HepG2 (cell line): ENCODE data around the gene C11orf86. TPM values are rescaled to one million over a fixed set of nuclear protein-coding genes. Genes with fewer than 3 reads are reported as not detected.

Source experiments
- FIP1L1 ChIP-seq: fragments of 200-400 bp; formaldehyde crosslinking; IDR thresholded peaks from 2 replicates; pipeline ENCODE4 v1.6.1; 2018; ENCODE audit warnings: low read depth, mild to moderate bottlenecking, low read length, moderate library complexity, borderline replicate concordance; ENCODE audit not compliant: insufficient read depth
- FOSL2 ChIP-seq: sonication (generic); formaldehyde crosslinking; IDR thresholded peaks from 2 replicates; pipeline ENCODE4 v1.4.0; 2020; ENCODE audit warnings: missing genetic modification reagents
- NCOR1 ChIP-seq: fragments of 200-600 bp; sonication (generic); IDR thresholded peaks from 2 replicates; pipeline ENCODE4 v1.7.0; 2017; ENCODE audit warnings: antibody characterized with exemption, low read length, borderline replicate concordance
- SAP130 ChIP-seq: IDR thresholded peaks from 2 replicates; pipeline ENCODE4 v1.6.1; 2016; ENCODE audit warnings: low read depth
- SP4 ChIP-seq: sonication (generic); formaldehyde crosslinking; IDR thresholded peaks from 2 replicates; pipeline ENCODE4 v1.8.1; 2023; ENCODE audit warnings: mild to moderate bottlenecking, missing genetic modification reagents
- SRSF4 ChIP-seq: fragments of 200-400 bp; formaldehyde crosslinking; IDR thresholded peaks from one replicate; pipeline ENCODE4 v1.6.1; 2018; ENCODE audit warnings: mild to moderate bottlenecking, low read depth, low read length, moderate library complexity; ENCODE audit not compliant: poor library complexity, severe bottlenecking
- TEAD2 ChIP-seq: sonication (generic); formaldehyde crosslinking; IDR thresholded peaks from 2 replicates; pipeline ENCODE4 v1.9.0; 2021; ENCODE audit warnings: missing genetic modification reagents
- ZC3H13 ChIP-seq: sonication (generic); formaldehyde crosslinking; IDR thresholded peaks from 2 replicates; pipeline ENCODE4 v1.8.1; 2023; ENCODE audit warnings: mild to moderate bottlenecking, missing genetic modification reagents, moderate library complexity
- ZNF274 ChIP-seq: sonication (generic); formaldehyde crosslinking; IDR thresholded peaks from 2 replicates; pipeline ENCODE4 v1.5.1; 2020; ENCODE audit warnings: mild to moderate bottlenecking, missing genetic modification reagents
- ZNF329 ChIP-seq: sonication (generic); formaldehyde crosslinking; IDR thresholded peaks from 2 replicates; pipeline ENCODE4 v1.9.0; 2021; ENCODE audit warnings: low read depth, mild to moderate bottlenecking, missing genetic modification reagents
- ZNF343 ChIP-seq: sonication (generic); formaldehyde crosslinking; IDR thresholded peaks from 2 replicates; pipeline ENCODE4 v1.4.0; 2020; ENCODE audit warnings: mild to moderate bottlenecking, missing genetic modification reagents
- ZNF619 ChIP-seq: sonication (generic); formaldehyde crosslinking; IDR thresholded peaks from 2 replicates; pipeline ENCODE4 v1.4.0; 2020; ENCODE audit warnings: mild to moderate bottlenecking, missing genetic modification reagents
- polyA plus RNA-seq, 8 experiments: library from polyadenylated mRNA; depleted of rRNA in 3 of 8; stranded (reverse) in 7 of 8; unstranded in 1 of 8; fragments of >200 nt; fragmentation: Illumina TruSeq in 4 of 8; extraction: Trizol in 4 of 8; gene quantifications; 2 replicates each; pipeline versions ENCODE4 v1.2.1 to v1.2.3, GENCODE V29; 2011 to 2016; ENCODE audit warnings: low read depth in 4 of 8, missing spikeins in 1 of 8, mixed read lengths in 1 of 8; ENCODE audit not compliant: insufficient read depth in 1 of 8
- total RNA-seq, 5 experiments: library from RNA; depleted of rRNA; stranded (reverse); fragments of >200 nt; fragmentation: Illumina TruSeq; extraction: Trizol; gene quantifications; 2 replicates each; pipeline ENCODE4 v1.2.3, GENCODE V29; 2016; ENCODE audit warnings: low read depth in 1 of 5
- TF ChIP-seq, protein P1 (sequence below), 2 experiments: sonication (generic) in 1 of 2; formaldehyde crosslinking in 1 of 2; IDR thresholded peaks; 2 replicates each; pipeline versions ENCODE4 v1.6.1 to v1.9.0; 2014 to 2022; ENCODE audit warnings: antibody characterized with exemption in 1 of 2, borderline replicate concordance in 1 of 2, inconsistent platforms in 1 of 2, low read depth in 1 of 2, missing genetic modification reagents in 1 of 2
- TF ChIP-seq, protein P2 (sequence below): sonication (generic); formaldehyde crosslinking; IDR thresholded peaks from 2 replicates; pipeline ENCODE4 v1.5.1; 2020; ENCODE audit warnings: mild to moderate bottlenecking, missing genetic modification reagents, borderline replicate concordance
- TF ChIP-seq, protein P3 (sequence below): sonication (generic); formaldehyde crosslinking; IDR thresholded peaks from 2 replicates; pipeline ENCODE4 v1.4.0; 2020; ENCODE audit warnings: missing genetic modification reagents, borderline replicate concordance

Gene C11orf86
- total and polyA plus RNA-seq, 2 of the 13 experiments (the other 11 are each of a cell fraction or from before 2014, with no cell fraction given) = 0.11 to 0.18 TPM

DNA sequence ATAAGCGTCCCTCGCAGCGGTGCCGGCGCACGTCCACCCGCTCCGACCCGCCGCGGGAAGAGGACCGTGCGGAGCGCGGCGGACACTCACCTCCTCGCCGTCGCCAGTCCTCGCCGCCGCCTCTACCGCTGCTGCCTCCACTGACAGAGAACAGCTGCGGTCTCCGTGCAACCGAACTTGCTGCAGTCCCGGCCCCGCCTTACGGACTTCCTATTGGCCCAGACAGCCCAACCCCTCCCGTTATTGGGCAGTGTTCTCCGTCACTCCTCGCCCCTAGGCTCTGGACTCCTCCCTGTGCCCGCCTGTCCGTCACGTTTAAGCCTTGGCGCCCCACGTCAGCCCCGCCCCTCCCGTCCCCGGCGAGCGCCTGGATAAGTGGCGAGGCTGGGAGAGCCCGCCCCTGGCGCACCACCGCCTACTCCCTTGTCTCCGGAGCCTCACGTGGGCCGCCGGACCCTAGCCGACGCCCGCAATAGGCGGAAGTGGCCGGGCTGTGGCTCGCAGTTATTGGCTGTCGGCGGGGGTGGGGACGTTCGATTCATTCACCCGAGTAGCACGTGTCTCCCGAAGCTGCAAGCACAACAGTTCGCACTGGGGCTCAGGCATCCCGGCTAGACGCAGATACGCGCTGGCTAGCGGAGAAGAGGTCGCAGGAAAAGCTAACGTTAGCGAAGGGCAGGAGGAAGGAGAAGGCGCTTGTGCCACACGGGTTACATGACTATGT, 16.7 kb upstream of the C11orf86 start, which contains the start of gene PC (continued):
- TF ChIP-seq, protein P1, sequence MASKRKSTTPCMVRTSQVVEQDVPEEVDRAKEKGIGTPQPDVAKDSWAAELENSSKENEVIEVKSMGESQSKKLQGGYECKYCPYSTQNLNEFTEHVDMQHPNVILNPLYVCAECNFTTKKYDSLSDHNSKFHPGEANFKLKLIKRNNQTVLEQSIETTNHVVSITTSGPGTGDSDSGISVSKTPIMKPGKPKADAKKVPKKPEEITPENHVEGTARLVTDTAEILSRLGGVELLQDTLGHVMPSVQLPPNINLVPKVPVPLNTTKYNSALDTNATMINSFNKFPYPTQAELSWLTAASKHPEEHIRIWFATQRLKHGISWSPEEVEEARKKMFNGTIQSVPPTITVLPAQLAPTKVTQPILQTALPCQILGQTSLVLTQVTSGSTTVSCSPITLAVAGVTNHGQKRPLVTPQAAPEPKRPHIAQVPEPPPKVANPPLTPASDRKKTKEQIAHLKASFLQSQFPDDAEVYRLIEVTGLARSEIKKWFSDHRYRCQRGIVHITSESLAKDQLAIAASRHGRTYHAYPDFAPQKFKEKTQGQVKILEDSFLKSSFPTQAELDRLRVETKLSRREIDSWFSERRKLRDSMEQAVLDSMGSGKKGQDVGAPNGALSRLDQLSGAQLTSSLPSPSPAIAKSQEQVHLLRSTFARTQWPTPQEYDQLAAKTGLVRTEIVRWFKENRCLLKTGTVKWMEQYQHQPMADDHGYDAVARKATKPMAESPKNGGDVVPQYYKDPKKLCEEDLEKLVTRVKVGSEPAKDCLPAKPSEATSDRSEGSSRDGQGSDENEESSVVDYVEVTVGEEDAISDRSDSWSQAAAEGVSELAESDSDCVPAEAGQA (IDR thresholded peaks at IDR 0.05; ENCODE audit: low read depth) = no peak
- TF ChIP-seq, protein P1 (CRISPR knock-in tag; IDR thresholded peaks at IDR 0.05; ENCODE audit: borderline replicate concordance) = 0 out of 2 replicates have a peak, but pooled peaks have one; percentile 39
- TF ChIP-seq ZNF274 (CRISPR knock-in tag) (peak; percentile 93), ZNF619 (CRISPR knock-in tag) (no peak), ZNF329 (CRISPR knock-in tag) (0 out of 2 replicates have a peak, but pooled peaks have one; percentile 36), ZNF343 (no peak), SRSF4 (no peak), TEAD2 (no peak), FOSL2 (CRISPR knock-in tag) (peak; percentile 61), SAP130 (CRISPR knock-in tag) (peak; percentile 99), NCOR1 (peak; percentile 52; the same call in 1 of the 2 replicates), ZC3H13 (CRISPR knock-in tag) (peak; percentile 96), SP4 (CRISPR knock-in tag) (peak; percentile 99), FIP1L1 (no peak)
- TF ChIP-seq, protein P2, sequence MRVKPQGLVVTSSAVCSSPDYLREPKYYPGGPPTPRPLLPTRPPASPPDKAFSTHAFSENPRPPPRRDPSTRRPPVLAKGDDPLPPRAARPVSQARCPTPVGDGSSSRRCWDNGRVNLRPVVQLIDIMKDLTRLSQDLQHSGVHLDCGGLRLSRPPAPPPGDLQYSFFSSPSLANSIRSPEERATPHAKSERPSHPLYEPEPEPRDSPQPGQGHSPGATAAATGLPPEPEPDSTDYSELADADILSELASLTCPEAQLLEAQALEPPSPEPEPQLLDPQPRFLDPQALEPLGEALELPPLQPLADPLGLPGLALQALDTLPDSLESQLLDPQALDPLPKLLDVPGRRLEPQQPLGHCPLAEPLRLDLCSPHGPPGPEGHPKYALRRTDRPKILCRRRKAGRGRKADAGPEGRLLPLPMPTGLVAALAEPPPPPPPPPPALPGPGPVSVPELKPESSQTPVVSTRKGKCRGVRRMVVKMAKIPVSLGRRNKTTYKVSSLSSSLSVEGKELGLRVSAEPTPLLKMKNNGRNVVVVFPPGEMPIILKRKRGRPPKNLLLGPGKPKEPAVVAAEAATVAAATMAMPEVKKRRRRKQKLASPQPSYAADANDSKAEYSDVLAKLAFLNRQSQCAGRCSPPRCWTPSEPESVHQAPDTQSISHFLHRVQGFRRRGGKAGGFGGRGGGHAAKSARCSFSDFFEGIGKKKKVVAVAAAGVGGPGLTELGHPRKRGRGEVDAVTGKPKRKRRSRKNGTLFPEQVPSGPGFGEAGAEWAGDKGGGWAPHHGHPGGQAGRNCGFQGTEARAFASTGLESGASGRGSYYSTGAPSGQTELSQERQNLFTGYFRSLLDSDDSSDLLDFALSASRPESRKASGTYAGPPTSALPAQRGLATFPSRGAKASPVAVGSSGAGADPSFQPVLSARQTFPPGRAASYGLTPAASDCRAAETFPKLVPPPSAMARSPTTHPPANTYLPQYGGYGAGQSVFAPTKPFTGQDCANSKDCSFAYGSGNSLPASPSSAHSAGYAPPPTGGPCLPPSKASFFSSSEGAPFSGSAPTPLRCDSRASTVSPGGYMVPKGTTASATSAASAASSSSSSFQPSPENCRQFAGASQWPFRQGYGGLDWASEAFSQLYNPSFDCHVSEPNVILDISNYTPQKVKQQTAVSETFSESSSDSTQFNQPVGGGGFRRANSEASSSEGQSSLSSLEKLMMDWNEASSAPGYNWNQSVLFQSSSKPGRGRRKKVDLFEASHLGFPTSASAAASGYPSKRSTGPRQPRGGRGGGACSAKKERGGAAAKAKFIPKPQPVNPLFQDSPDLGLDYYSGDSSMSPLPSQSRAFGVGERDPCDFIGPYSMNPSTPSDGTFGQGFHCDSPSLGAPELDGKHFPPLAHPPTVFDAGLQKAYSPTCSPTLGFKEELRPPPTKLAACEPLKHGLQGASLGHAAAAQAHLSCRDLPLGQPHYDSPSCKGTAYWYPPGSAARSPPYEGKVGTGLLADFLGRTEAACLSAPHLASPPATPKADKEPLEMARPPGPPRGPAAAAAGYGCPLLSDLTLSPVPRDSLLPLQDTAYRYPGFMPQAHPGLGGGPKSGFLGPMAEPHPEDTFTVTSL = no peak
- TF ChIP-seq, protein P3, sequence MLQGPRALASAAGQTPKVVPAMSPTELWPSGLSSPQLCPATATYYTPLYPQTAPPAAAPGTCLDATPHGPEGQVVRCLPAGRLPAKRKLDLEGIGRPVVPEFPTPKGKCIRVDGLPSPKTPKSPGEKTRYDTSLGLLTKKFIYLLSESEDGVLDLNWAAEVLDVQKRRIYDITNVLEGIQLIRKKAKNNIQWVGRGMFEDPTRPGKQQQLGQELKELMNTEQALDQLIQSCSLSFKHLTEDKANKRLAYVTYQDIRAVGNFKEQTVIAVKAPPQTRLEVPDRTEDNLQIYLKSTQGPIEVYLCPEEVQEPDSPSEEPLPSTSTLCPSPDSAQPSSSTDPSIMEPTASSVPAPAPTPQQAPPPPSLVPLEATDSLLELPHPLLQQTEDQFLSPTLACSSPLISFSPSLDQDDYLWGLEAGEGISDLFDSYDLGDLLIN (CRISPR knock-in tag) = 0 out of 2 replicates have a peak, but pooled peaks have one; percentile 59
